ENCODE results near the gene SNRK.
"Not testable (repeated sequence)": the region's sequence is repeated elsewhere in the genome, so short reads cannot be mapped to it uniquely, and the experiment has no call there.

The SNRK gene

GRCh38 chr3:43348350-43348749 is 62.0 kb downstream of the SNRK start:
- DNase-seq = no peak

GRCh38 chr3:43348852-43349574 is 62.7 kb downstream of the SNRK start:
- no peak for DNase-seq

GRCh38 chr3:43349716-43350115 is 63.4 kb downstream of the SNRK start:
- DNase-seq = no peak

DNA sequence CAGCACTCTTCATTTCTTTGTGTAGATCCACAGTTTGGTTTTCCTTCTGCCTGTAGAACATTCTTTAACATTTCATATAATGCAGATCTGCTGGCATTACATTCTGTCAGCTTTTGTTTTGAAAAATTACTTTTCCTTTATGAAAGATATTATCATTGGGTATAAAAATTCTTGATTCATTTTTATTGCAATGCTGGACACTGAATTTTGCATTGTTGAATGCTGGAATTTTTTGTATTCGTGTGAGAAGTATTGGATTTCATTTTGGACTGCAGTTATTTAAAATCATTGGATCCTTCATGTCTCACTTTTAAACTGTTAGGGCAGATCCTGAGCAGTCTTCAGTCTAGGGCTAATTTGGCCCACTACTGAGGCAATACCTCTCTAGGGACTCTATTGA is 67.1 kb downstream of the SNRK start:
- no peak for DNase-seq

- DNase-seq = no peak
Measured at GRCh38 chr3:43353923-43354670, 67.8 kb downstream of the SNRK start.

- DNase-seq = not testable (repeated sequence)
Measured at GRCh38 chr3:43356033-43356432, 69.7 kb downstream of the SNRK start.

DNA sequence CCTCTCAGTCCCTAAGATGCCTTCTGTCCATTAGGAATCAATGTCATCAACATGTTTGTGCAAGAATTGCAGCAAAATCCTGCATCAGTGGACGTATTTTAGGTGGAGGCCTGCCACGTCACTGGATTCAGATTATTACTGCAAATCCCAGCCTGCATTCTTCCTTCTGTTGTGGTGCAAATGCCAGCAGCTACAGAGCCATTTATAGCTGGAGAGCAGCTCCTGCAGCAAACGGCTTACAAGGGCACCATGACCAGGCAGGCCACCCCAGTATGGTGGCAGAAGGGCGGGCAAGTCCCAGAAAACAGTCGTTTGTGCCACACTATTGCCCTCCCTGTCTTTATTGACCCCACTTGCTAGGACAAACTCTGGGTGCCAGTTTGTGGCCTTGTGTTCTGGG is 74.7 kb downstream of the SNRK start:
- DNase-seq = no peak

DNA sequence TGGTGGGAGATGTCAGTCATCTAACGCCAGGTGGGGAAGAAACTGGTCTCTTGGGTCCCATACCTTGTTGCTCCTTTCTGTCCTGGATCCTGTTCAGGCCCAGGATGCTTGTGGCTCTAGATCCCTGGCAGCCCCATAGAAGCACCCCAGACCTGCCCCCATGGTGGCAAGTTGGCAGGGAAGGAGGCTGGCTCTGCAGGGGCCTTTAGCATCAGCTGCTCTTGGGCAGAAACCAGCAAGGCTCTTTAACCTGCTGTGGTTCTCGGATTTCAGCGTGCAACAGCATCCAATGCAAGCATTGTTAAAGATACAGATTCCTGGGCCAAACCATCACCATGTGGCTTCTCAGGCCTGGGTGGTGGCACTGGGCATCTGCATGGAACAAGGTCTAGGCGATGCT is 75.8 kb downstream of the SNRK start:
- DNase-seq = no peak

DNA sequence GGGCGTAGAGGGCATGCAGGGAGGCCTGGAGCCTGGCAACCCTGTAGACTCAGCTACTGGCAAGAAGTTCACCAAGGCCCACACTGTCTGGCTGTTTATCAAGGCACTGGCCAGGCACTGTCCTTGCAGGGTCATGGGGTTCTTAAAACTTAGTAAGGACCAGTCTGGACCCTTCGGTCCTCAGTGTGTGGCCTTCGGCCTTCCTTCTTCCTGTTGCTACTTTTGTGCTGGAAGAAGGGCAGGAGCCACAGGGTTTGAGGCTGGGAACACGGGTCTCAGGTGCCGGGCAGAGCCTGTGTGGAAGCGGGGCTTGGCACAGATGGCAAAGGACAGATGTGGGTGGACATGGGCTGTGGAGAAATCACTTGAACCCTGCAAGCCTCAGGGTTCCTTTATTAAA is 76.6 kb downstream of the SNRK start:
- DNase-seq = no peak

- DNase-seq = no peak
Measured at GRCh38 chr3:43363621-43364266, 77.4 kb downstream of the SNRK start.

GRCh38 chr3:43364494-43364893 is 78.2 kb downstream of the SNRK start:
- no peak for DNase-seq

DNA sequence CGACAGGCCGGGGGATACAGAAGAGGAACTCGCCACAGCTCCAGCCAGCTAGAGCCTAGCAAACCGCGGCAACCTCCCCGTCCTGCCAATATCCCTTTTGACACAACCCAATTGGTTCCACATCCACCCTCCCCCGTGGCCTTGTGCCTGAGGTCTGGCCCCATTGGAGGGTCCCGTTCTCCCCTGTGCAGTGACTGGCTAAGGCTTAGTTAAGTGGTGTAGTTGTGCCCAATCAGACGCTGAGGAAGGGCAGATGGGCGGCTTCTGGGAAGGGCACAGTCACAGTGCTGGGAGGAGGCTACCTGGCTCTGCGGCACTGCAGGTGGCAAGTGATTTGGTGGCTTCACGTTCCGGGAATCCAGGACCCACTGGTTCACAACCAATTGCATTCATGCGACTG is 78.6 kb downstream of the SNRK start:
- DNase-seq = no peak

GRCh38 chr3:43365601-43366305 is 79.4 kb downstream of the SNRK start:
- no peak for DNase-seq

DNA sequence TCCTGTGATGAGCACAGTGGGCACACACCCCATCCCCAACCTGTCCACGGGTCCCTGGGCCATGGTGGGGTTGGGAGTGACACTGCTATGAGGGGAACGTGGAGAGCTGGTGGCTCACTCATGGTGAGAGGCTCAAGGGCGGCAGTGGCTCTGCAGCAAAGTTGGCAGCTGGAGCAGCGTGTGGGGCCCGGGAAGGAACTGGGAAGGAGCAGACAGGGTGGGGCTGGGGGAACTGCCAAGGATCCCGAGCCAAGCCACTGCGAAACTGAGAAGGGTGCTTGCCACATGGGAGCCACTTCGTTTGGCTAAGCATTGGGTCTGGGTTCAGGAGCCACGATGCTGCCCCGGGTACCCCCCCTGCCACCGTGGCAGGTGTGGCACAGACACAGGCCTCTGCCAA is 80.1 kb downstream of the SNRK start:
- no peak for DNase-seq

DNA sequence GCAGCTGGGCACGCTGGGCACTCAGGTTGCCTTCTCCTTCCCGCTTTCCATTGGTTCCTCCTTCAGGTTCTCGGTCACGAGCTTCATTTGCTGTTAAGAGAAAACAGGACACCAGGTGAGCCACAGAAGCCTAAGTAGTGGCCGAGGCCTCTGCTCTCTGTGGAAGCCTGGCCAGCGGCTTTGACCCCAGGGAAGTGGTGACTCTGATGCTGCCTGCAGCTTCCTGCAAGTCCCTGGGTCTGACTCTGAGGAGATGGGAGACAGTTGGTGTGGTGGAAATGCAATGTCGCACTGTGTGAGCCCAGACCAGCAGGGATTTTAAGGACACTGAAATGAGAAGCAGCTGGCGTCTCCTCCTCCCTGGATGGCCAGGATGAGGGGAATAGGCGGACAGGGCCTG is 80.5 kb downstream of the SNRK start:
- DNase-seq = no peak

GRCh38 chr3:43369404-43370292 is 83.3 kb downstream of the SNRK start:
- DNase-seq = no peak

GRCh38 chr3:43370293-43370980 is 84.1 kb downstream of the SNRK start:
- DNase-seq = no peak

GRCh38 chr3:43371494-43371893 is 85.2 kb downstream of the SNRK start:
- DNase-seq = no peak

DNA sequence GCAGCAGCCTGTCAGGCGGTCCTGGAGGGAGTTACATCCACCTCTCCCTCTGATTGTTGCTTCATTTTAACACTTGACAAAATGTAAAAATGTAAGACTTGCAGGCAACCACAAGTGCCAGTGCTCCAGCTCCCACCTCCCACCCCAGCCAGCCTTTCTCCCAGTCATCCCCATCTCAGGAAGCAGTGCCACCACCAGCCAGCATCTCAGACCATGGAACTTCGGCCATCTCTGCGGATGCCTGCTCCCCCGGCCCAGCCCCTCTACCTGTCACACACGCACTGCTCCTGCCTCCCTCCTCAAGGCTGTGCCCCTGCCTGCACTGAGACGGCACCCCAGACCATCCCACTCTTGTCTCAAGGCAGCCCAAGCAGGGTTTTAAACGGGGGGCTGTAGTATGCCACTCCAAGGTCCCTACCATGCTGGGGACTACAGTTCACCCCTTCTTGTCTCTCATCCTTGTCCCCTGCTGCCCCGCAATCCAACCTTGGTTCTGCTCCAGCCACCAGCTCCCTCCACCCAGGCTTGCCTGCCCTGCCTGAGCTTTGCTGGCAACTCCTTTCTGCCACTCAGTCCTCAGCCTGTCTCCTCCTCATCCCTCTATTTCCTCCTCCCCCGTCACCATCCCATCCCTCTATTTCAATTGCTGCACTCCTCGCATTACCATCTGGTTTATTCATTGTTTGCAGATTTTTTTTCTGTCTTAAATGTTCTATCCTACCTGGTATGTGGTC is 85.8 kb downstream of the SNRK start:
- DNase-seq = no peak

DNA sequence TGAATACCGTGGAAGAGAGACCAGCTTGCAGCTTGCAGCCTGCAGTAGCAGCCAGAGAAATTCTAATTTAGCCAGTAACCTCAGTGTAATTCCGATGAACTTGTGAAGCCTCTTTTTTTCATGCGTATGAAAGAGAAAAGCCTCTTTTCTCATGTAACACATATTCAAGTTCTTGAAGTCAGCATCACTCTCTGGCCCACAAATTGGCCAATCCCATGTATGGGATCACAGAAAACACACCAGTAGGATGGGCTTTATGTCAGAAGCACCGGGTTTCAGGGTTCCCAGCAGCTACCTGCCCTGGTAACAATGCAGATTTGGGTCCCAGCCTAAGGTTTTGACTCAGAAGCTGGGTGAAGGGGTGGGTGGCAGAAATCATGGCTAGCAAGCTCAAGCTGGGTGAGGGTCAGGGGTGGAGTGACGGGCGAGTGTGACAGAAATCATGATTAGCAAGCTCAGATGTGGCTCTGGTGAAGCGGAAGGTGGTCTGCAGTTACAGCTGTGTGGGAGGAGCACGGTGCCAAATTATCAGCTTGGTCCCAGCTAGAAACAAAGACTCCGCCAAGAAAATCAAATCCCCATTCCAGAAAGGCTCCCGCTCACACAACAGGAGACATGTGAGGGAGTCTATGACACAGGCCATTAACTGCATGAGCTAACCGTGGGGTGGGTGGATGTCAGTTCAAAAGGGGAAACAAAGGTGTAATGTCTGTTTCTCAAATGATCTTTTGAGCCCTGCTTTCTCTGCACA is 86.6 kb downstream of the SNRK start:
- DNase-seq = no peak

All from activated CD4-positive, alpha-beta T cell treated with anti-CD3 and anti-CD28 coated beads, Interleukin-2, amount 50 U/mL, for 16 hours (primary cell).